ENCODE measurements around the gene KAZN.

KAZN gene

GRCh38 chr1:15016001-15016400 lies 417.5 kb downstream of the KAZN start:
- no peaks in the 10 kb centered on the region for H3K9me3 ChIP-seq (ENCODE audit: control insufficient read depth, insufficient read depth, low read depth, low read length)
- no peak overlapping the region for H3K27ac ChIP-seq (ENCODE audit: extremely low read depth, low read depth, low read length)
- no peak overlapping the region for H3K4me3 ChIP-seq (ENCODE audit: low read depth, low read length)
- ChIA-PET POLR2A (no interaction called here), CTCF (interaction anchor here (2.9 kb wide), 1 partner anchor 11 kb away, joined by 14 read pairs; no protein-coding TSS in a partner anchor)
- no peak for TF ChIP-seq KLF1 (tag by site-specific recombination; IDR thresholded peaks at IDR 0.05)
- TF ChIP-seq ZNF558 (tag by site-specific recombination; IDR thresholded peaks at IDR 0.05) = no peak
- TF ChIP-seq EGR2 (tag by site-specific recombination; IDR thresholded peaks at IDR 0.05; ENCODE audit: low read depth) = no peak
- TF ChIP-seq ZNF211 (tag by site-specific recombination; IDR thresholded peaks at IDR 0.05; ENCODE audit: low read depth) = no peak
- TF ChIP-seq ZSCAN30 (tag by site-specific recombination; IDR thresholded peaks at IDR 0.05) = no peak
- TF ChIP-seq ZFHX2 (tag by site-specific recombination; conservative IDR thresholded peaks at IDR 0.05) = no peak
- no peak for TF ChIP-seq ZNF596 (tag by site-specific recombination; IDR thresholded peaks at IDR 0.05)
- TF ChIP-seq ZNF394 (tag by site-specific recombination; IDR thresholded peaks at IDR 0.05; ENCODE audit: borderline replicate concordance) = no peak
- TF ChIP-seq ZNF335 (tag by site-specific recombination; conservative IDR thresholded peaks at IDR 0.05) = no peak
- no peak for TF ChIP-seq ZNF776 (tag by site-specific recombination; IDR thresholded peaks at IDR 0.05; ENCODE audit: borderline replicate concordance)
- TF ChIP-seq AEBP2 (tag by site-specific recombination; IDR thresholded peaks at IDR 0.05; ENCODE audit: borderline replicate concordance) = no peak
- TF ChIP-seq ZBTB17 (tag by site-specific recombination; IDR thresholded peaks at IDR 0.05) = no peak
- TF ChIP-seq ZNF777 (tag by site-specific recombination; IDR thresholded peaks at IDR 0.05; ENCODE audit: borderline replicate concordance) = no peak
- no peak for TF ChIP-seq ZNF10 (tag by site-specific recombination; IDR thresholded peaks at IDR 0.05)
- TF ChIP-seq ZNF514 (tag by site-specific recombination; IDR thresholded peaks at IDR 0.05) = no peak
- TF ChIP-seq KLF10 (tag by site-specific recombination; IDR thresholded peaks at IDR 0.05) = no peak
- TF ChIP-seq ZNF302 (tag by site-specific recombination; IDR thresholded peaks at IDR 0.05; ENCODE audit: low read depth) = no peak
- no peaks in the 10 kb centered on the region for H3K4me1 ChIP-seq (ENCODE audit: control insufficient read depth, insufficient read depth, low read length)
- no peaks in the 10 kb centered on the region for H3K36me3 ChIP-seq (ENCODE audit: control insufficient read depth in 2 of 2, insufficient read depth in 1 of 2, low read length in 2 of 2)

GRCh38 chr1:15016526-15016925 lies 418.0 kb downstream of the KAZN start:
- POLR2A ChIA-PET = no interaction called here
- no peaks in the 10 kb centered on the region for H3K4me1 ChIP-seq (ENCODE audit: control insufficient read depth, insufficient read depth, low read length)
- no peak overlapping the region for H3K27ac ChIP-seq (ENCODE audit: extremely low read depth, low read depth, low read length)
- H3K36me3 ChIP-seq (ENCODE audit: control insufficient read depth in 2 of 2, insufficient read depth in 1 of 2, low read length in 2 of 2) = no peaks in the 10 kb centered on the region
- H3K4me3 ChIP-seq (ENCODE audit: low read depth, low read length) = no peak overlapping the region
- H3K9me3 ChIP-seq (ENCODE audit: control insufficient read depth, insufficient read depth, low read depth, low read length) = no peaks in the 10 kb centered on the region
- no peak for TF ChIP-seq ZNF362 (tag by site-specific recombination; IDR thresholded peaks at IDR 0.05)
- TF ChIP-seq ZNF623 (tag by site-specific recombination; IDR thresholded peaks at IDR 0.05) = peak; percentile 91
- TF ChIP-seq ZBTB11 (tag by site-specific recombination; conservative IDR thresholded peaks at IDR 0.05; ENCODE audit: low read depth) = no peak
- no peak for TF ChIP-seq ZSCAN4 (tag by site-specific recombination; IDR thresholded peaks at IDR 0.05)
- TF ChIP-seq ZBTB8A (tag by site-specific recombination; IDR thresholded peaks at IDR 0.05) = no peak
- TF ChIP-seq ZNF510 (tag by site-specific recombination; IDR thresholded peaks at IDR 0.05; ENCODE audit: insufficient replicate concordance) = no peak
- no peak for TF ChIP-seq ZSCAN16 (tag by site-specific recombination; IDR thresholded peaks at IDR 0.05)
- CTCF ChIA-PET = interaction anchor here (2.9 kb wide), 1 partner anchor 11 kb away, joined by 14 read pairs; no protein-coding TSS in a partner anchor

All from HEK293 (cell line).